ENCODE measurements around the gene SWT1. TPM values are rescaled to one million over a fixed set of nuclear protein-coding genes. Genes with fewer than 3 reads are reported as not detected.
A peak's percentile ranks its signal among the peaks of the same experiment; 100 is the strongest.

SWT1 gene
- total and polyA plus RNA-seq, 2 of the 13 experiments (the other 11 are each of a cell fraction or from before 2014, with no cell fraction given), result 1.7 to 2.5 TPM

DNA sequence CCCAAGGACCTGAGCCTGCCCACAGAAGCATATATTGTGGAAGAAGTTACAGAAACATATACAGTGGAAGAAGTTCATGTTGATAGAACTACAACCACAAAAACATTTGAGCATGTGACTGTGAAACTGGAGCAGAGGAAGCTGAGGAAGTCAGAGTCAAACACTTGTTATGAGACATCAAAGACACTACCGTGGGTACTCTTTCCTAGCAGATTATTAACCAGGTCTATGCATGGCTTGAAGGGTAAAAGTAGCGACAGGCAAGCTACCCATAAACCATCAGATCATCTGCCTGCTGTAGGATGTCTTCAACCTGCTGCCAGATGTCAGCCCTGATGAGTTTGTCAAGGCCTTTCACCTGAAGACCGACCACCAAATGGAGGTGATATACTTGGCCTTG, 124.3 kb downstream of the SWT1 start (continued):
- peak; percentile 65 for TF ChIP-seq MED1 (CRISPR knock-in tag; IDR thresholded peaks at IDR 0.05)
- TF ChIP-seq, protein P1, sequence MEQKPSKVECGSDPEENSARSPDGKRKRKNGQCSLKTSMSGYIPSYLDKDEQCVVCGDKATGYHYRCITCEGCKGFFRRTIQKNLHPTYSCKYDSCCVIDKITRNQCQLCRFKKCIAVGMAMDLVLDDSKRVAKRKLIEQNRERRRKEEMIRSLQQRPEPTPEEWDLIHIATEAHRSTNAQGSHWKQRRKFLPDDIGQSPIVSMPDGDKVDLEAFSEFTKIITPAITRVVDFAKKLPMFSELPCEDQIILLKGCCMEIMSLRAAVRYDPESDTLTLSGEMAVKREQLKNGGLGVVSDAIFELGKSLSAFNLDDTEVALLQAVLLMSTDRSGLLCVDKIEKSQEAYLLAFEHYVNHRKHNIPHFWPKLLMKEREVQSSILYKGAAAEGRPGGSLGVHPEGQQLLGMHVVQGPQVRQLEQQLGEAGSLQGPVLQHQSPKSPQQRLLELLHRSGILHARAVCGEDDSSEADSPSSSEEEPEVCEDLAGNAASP (CRISPR knock-in tag; IDR thresholded peaks at IDR 0.05; ENCODE audit: borderline replicate concordance), result no peak
- TF ChIP-seq FOXC1 (CRISPR knock-in tag; IDR thresholded peaks at IDR 0.05; ENCODE audit: borderline replicate concordance), result no peak
- TF ChIP-seq, protein P2, sequence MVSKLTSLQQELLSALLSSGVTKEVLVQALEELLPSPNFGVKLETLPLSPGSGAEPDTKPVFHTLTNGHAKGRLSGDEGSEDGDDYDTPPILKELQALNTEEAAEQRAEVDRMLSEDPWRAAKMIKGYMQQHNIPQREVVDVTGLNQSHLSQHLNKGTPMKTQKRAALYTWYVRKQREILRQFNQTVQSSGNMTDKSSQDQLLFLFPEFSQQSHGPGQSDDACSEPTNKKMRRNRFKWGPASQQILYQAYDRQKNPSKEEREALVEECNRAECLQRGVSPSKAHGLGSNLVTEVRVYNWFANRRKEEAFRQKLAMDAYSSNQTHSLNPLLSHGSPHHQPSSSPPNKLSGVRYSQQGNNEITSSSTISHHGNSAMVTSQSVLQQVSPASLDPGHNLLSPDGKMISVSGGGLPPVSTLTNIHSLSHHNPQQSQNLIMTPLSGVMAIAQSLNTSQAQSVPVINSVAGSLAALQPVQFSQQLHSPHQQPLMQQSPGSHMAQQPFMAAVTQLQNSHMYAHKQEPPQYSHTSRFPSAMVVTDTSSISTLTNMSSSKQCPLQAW (CRISPR knock-in tag; IDR thresholded peaks at IDR 0.05), result peak; percentile 91
- TF ChIP-seq, protein P3, sequence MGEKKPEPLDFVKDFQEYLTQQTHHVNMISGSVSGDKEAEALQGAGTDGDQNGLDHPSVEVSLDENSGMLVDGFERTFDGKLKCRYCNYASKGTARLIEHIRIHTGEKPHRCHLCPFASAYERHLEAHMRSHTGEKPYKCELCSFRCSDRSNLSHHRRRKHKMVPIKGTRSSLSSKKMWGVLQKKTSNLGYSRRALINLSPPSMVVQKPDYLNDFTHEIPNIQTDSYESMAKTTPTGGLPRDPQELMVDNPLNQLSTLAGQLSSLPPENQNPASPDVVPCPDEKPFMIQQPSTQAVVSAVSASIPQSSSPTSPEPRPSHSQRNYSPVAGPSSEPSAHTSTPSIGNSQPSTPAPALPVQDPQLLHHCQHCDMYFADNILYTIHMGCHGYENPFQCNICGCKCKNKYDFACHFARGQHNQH (CRISPR knock-in tag; IDR thresholded peaks at IDR 0.05), result peak; percentile 53; the same call in 1 of the 2 replicates
- TF ChIP-seq ZBTB20 (CRISPR knock-in tag; IDR thresholded peaks at IDR 0.05; ENCODE audit: borderline replicate concordance, low read depth), result no peak
- TF ChIP-seq, protein P4, sequence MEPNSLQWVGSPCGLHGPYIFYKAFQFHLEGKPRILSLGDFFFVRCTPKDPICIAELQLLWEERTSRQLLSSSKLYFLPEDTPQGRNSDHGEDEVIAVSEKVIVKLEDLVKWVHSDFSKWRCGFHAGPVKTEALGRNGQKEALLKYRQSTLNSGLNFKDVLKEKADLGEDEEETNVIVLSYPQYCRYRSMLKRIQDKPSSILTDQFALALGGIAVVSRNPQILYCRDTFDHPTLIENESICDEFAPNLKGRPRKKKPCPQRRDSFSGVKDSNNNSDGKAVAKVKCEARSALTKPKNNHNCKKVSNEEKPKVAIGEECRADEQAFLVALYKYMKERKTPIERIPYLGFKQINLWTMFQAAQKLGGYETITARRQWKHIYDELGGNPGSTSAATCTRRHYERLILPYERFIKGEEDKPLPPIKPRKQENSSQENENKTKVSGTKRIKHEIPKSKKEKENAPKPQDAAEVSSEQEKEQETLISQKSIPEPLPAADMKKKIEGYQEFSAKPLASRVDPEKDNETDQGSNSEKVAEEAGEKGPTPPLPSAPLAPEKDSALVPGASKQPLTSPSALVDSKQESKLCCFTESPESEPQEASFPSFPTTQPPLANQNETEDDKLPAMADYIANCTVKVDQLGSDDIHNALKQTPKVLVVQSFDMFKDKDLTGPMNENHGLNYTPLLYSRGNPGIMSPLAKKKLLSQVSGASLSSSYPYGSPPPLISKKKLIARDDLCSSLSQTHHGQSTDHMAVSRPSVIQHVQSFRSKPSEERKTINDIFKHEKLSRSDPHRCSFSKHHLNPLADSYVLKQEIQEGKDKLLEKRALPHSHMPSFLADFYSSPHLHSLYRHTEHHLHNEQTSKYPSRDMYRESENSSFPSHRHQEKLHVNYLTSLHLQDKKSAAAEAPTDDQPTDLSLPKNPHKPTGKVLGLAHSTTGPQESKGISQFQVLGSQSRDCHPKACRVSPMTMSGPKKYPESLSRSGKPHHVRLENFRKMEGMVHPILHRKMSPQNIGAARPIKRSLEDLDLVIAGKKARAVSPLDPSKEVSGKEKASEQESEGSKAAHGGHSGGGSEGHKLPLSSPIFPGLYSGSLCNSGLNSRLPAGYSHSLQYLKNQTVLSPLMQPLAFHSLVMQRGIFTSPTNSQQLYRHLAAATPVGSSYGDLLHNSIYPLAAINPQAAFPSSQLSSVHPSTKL (CRISPR knock-in tag; IDR thresholded peaks at IDR 0.05), result peak; percentile 81
- TF ChIP-seq, protein P5, sequence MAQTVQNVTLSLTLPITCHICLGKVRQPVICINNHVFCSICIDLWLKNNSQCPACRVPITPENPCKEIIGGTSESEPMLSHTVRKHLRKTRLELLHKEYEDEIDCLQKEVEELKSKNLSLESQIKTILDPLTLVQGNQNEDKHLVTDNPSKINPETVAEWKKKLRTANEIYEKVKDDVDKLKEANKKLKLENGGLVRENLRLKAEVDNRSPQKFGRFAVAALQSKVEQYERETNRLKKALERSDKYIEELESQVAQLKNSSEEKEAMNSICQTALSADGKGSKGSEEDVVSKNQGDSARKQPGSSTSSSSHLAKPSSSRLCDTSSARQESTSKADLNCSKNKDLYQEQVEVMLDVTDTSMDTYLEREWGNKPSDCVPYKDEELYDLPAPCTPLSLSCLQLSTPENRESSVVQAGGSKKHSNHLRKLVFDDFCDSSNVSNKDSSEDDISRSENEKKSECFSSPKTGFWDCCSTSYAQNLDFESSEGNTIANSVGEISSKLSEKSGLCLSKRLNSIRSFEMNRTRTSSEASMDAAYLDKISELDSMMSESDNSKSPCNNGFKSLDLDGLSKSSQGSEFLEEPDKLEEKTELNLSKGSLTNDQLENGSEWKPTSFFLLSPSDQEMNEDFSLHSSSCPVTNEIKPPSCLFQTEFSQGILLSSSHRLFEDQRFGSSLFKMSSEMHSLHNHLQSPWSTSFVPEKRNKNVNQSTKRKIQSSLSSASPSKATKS (CRISPR knock-in tag; IDR thresholded peaks at IDR 0.05), result no peak
- TF ChIP-seq SAP130 (CRISPR knock-in tag; IDR thresholded peaks at IDR 0.05; ENCODE audit: low read depth), result peak; percentile 73
- TF ChIP-seq SOX5 (CRISPR knock-in tag; IDR thresholded peaks at IDR 0.05; ENCODE audit: borderline replicate concordance), result peak; percentile 70; the same call in 1 of the 2 replicates
- peak; percentile 44; the same call in 1 of the 2 replicates for TF ChIP-seq FOXA3 (CRISPR knock-in tag; IDR thresholded peaks at IDR 0.05)
- no peak for TF ChIP-seq MAFF (IDR thresholded peaks at IDR 0.05; ENCODE audit: low read depth, low read length)
- TF ChIP-seq, protein P6, sequence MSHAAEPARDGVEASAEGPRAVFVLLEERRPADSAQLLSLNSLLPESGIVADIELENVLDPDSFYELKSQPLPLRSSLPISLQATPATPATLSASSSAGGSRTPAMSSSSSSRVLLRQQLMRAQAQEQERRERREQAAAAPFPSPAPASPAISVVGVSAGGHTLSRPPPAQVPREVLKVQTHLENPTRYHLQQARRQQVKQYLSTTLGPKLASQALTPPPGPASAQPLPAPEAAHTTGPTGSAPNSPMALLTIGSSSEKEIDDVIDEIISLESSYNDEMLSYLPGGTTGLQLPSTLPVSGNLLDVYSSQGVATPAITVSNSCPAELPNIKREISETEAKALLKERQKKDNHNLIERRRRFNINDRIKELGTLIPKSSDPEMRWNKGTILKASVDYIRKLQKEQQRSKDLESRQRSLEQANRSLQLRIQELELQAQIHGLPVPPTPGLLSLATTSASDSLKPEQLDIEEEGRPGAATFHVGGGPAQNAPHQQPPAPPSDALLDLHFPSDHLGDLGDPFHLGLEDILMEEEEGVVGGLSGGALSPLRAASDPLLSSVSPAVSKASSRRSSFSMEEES (CRISPR knock-in tag; IDR thresholded peaks at IDR 0.05), result peak; percentile 96
- TF ChIP-seq U2AF2 (IDR thresholded peaks at IDR 0.05; ENCODE audit: low read depth, low read length), result no peak
- no peak for TF ChIP-seq ZNF749 (CRISPR knock-in tag; IDR thresholded peaks at IDR 0.05; ENCODE audit: borderline replicate concordance)
- TF ChIP-seq GLI4 (CRISPR knock-in tag; IDR thresholded peaks at IDR 0.05; ENCODE audit: borderline replicate concordance), result no peak
- no peak for TF ChIP-seq GABPB1 (CRISPR knock-in tag; IDR thresholded peaks at IDR 0.05)
- TF ChIP-seq CENPT (CRISPR knock-in tag; IDR thresholded peaks at IDR 0.05; ENCODE audit: low read depth), result no peak
- no peak for TF ChIP-seq CEBPG (CRISPR knock-in tag; IDR thresholded peaks at IDR 0.05)

Measured in HepG2 (cell line).